HEK293 (cell line): Measurements from ENCODE around the gene WDR11.

Experiments used
- ZNF214 ChIP-seq: fragments of 450-650 bp; formaldehyde crosslinking; IDR thresholded peaks from 2 replicates; pipeline ENCODE4 v1.5.1; 2017; ENCODE audit warnings: missing biosample characterization, mild to moderate bottlenecking, missing genetic modification characterization, borderline replicate concordance
- ZNF324 ChIP-seq: fragments of 450-650 bp; formaldehyde crosslinking; IDR thresholded peaks from 2 replicates; pipeline ENCODE4 v1.5.1; 2016; ENCODE audit warnings: missing biosample characterization, missing genetic modification characterization
- ZNF501 ChIP-seq: fragments of 450-650 bp; formaldehyde crosslinking; IDR thresholded peaks from 2 replicates; pipeline ENCODE4 v1.5.1; 2016; ENCODE audit warnings: missing biosample characterization, missing genetic modification characterization
- ZNF558 ChIP-seq: fragments of 450-650 bp; formaldehyde crosslinking; IDR thresholded peaks from 2 replicates; pipeline ENCODE4 v1.5.1; 2016; ENCODE audit warnings: missing biosample characterization, missing genetic modification characterization
- ZNF585B ChIP-seq: fragments of 450-650 bp; formaldehyde crosslinking; IDR thresholded peaks from 2 replicates; pipeline ENCODE4 v1.5.1; 2016; ENCODE audit warnings: missing biosample characterization, missing genetic modification characterization
- ZNF776 ChIP-seq: fragments of 450-650 bp; formaldehyde crosslinking; IDR thresholded peaks from 2 replicates; pipeline ENCODE4 v1.5.0; 2017; ENCODE audit warnings: missing biosample characterization, missing genetic modification characterization, borderline replicate concordance
- ZNF837 ChIP-seq: fragments of 450-650 bp; formaldehyde crosslinking; IDR thresholded peaks from 2 replicates; pipeline ENCODE4 v1.5.1; 2016; ENCODE audit warnings: missing biosample characterization, missing genetic modification characterization
- ZSCAN30 ChIP-seq: fragments of 450-650 bp; IDR thresholded peaks from 2 replicates; pipeline ENCODE4 v1.5.1; 2018; ENCODE audit warnings: missing biosample characterization, mild to moderate bottlenecking, missing genetic modification characterization, moderate library complexity
- TF ChIP-seq, protein P1 (sequence below): fragments of 450-650 bp; formaldehyde crosslinking; IDR thresholded peaks from 2 replicates; pipeline ENCODE4 v1.5.1; 2016; ENCODE audit warnings: missing biosample characterization, missing genetic modification characterization
- TF ChIP-seq, protein P2 (sequence below): fragments of 450-650 bp; formaldehyde crosslinking; IDR thresholded peaks from 2 replicates; pipeline ENCODE4 v1.5.1; 2016; ENCODE audit warnings: missing biosample characterization, missing genetic modification characterization, low read depth
- TF ChIP-seq, protein P3 (sequence below): fragments of 450-650 bp; formaldehyde crosslinking; IDR thresholded peaks from 2 replicates; pipeline ENCODE4 v1.5.1; 2016; ENCODE audit warnings: missing biosample characterization, missing genetic modification characterization

DNA sequence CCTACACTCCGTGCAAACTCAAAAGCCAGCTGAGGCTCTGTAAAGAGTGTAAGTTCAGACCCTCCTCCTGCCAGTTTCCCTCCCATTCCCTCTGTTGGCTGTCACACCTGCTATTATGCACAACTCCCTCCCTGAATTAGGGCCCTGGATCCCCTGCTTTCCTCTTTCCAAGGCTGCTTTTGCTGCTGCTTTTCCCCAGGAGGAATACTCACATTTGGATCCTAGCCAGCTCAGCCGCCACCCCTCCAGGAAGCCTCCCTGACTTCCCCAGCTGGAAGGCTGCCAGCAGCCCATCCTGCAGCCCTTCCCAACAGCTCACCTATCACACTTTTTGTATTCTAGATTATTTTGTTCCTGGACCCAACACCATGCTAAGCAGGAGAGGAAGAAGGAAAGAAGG lies 40.9 kb upstream of the WDR11 start:
- TF ChIP-seq ZNF837, result no peak
- no peak for TF ChIP-seq ZNF214 (tag by site-specific recombination)
- no peak for TF ChIP-seq ZNF558 (tag by site-specific recombination)
- TF ChIP-seq, protein P1, sequence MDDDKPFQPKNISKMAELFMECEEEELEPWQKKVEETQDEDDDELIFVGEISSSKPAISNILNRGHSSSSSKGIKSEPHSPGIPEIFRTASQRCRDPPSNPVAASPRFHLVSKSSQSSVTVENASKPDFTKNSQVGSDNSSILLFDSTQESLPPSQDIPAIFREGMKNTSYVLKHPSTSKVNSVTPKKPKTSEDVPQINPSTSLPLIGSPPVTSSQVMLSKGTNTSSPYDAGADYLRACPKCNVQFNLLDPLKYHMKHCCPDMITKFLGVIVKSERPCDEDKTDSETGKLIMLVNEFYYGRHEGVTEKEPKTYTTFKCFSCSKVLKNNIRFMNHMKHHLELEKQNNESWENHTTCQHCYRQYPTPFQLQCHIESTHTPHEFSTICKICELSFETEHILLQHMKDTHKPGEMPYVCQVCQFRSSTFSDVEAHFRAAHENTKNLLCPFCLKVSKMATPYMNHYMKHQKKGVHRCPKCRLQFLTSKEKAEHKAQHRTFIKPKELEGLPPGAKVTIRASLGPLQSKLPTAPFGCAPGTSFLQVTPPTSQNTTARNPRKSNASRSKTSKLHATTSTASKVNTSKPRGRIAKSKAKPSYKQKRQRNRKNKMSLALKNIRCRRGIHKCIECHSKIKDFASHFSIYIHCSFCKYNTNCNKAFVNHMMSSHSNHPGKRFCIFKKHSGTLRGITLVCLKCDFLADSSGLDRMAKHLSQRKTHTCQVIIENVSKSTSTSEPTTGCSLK, result no peak
- TF ChIP-seq, protein P2, sequence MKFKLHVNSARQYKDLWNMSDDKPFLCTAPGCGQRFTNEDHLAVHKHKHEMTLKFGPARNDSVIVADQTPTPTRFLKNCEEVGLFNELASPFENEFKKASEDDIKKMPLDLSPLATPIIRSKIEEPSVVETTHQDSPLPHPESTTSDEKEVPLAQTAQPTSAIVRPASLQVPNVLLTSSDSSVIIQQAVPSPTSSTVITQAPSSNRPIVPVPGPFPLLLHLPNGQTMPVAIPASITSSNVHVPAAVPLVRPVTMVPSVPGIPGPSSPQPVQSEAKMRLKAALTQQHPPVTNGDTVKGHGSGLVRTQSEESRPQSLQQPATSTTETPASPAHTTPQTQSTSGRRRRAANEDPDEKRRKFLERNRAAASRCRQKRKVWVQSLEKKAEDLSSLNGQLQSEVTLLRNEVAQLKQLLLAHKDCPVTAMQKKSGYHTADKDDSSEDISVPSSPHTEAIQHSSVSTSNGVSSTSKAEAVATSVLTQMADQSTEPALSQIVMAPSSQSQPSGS (tag by site-specific recombination), result no peak
- no peak for TF ChIP-seq ZSCAN30
- no peak for TF ChIP-seq ZNF501 (tag by site-specific recombination)
- no peak for TF ChIP-seq ZNF776 (tag by site-specific recombination)
- TF ChIP-seq, protein P3, sequence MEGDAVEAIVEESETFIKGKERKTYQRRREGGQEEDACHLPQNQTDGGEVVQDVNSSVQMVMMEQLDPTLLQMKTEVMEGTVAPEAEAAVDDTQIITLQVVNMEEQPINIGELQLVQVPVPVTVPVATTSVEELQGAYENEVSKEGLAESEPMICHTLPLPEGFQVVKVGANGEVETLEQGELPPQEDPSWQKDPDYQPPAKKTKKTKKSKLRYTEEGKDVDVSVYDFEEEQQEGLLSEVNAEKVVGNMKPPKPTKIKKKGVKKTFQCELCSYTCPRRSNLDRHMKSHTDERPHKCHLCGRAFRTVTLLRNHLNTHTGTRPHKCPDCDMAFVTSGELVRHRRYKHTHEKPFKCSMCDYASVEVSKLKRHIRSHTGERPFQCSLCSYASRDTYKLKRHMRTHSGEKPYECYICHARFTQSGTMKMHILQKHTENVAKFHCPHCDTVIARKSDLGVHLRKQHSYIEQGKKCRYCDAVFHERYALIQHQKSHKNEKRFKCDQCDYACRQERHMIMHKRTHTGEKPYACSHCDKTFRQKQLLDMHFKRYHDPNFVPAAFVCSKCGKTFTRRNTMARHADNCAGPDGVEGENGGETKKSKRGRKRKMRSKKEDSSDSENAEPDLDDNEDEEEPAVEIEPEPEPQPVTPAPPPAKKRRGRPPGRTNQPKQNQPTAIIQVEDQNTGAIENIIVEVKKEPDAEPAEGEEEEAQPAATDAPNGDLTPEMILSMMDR (tag by site-specific recombination), result no peak
- no peak for TF ChIP-seq ZNF324 (tag by site-specific recombination)
- TF ChIP-seq ZNF585B (tag by site-specific recombination), result no peak
